ENCODE data around the gene HJURP.

- no peak for TF ChIP-seq KLF13 (tag; IDR thresholded peaks at IDR 0.05; ENCODE audit: borderline replicate concordance, low read depth)
- TF ChIP-seq IRF1 (CRISPR knock-in tag; IDR thresholded peaks at IDR 0.05; ENCODE audit: borderline replicate concordance), result no peak
- no peak for TF ChIP-seq ATF7 (IDR thresholded peaks at IDR 0.05)
- TF ChIP-seq ZNF12 (CRISPR knock-in tag; IDR thresholded peaks at IDR 0.05), result no peak
- TF ChIP-seq ZNF277 (CRISPR knock-in tag; IDR thresholded peaks at IDR 0.05; ENCODE audit: borderline replicate concordance), result no peak
- no peak for TF ChIP-seq ATF6 (CRISPR knock-in tag; IDR thresholded peaks at IDR 0.05)
- no peak for TF ChIP-seq TAF7 (tag; IDR thresholded peaks at IDR 0.05)
- TF ChIP-seq ZHX1 (conservative IDR thresholded peaks at IDR 0.05; ENCODE audit: low read length), result no peak
- no peak for TF ChIP-seq REST (IDR thresholded peaks at IDR 0.05; ENCODE audit: borderline replicate concordance)
- no peak for TF ChIP-seq REST (CRISPR knock-in tag; IDR thresholded peaks at IDR 0.05; ENCODE audit: low read depth)
Measured at GRCh38 chr2:233845301-233846060, 8.9 kb downstream of the HJURP start.

Data from K562 (cell line).